Measurements from ENCODE around the gene GPAT3.

- TF ChIP-seq POLR2A (IDR thresholded peaks at IDR 0.05) (no peak), EP300 (IDR thresholded peaks at IDR 0.05) (no peak), CTCF (IDR thresholded peaks at IDR 0.05) (no peak)
Measured at GRCh38 chr4:83516042-83516772, 19.7 kb upstream of the GPAT3 start.
